NK-92 (cell line): ENCODE measurements around the gene SUMO3.

Experiments
- DNase-seq: peaks from one replicate; lab custom pipeline; 2025; ENCODE audit not compliant: unreplicated experiment; lab: John Stamatoyannopoulos, UW

SUMO3 gene

GRCh38 chr21:44817914-44818639 lies at the start of gene SUMO3:
SUMO3 (minus strand) TSS chr21:44818062; CDS start chr21:44817968, 94 bp downstream.
- DNase-seq: no peak

GRCh38 chr21:44867464-44867863 lies 49.6 kb upstream of the SUMO3 start:
- DNase-seq: no peak

DNA sequence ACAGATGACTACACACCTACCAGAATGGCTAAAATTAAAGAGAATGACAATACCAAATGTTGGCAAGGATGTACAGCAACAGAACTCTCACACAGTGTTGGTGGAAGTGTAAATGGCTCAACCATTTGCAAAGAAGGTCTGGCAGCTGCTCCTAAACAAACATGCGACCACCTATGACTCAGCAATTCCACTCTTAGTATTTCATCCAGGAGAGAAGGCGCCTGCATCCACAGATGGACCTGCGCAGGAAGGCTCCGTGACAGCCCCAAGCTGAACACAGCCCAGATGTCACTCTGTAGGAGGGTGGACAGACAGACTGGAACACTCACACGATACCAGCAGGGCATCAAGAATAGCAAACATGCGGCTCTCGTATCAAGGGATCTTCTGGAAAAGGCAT lies 48.9 kb upstream of the SUMO3 start:
- DNase-seq: no peak

DNA sequence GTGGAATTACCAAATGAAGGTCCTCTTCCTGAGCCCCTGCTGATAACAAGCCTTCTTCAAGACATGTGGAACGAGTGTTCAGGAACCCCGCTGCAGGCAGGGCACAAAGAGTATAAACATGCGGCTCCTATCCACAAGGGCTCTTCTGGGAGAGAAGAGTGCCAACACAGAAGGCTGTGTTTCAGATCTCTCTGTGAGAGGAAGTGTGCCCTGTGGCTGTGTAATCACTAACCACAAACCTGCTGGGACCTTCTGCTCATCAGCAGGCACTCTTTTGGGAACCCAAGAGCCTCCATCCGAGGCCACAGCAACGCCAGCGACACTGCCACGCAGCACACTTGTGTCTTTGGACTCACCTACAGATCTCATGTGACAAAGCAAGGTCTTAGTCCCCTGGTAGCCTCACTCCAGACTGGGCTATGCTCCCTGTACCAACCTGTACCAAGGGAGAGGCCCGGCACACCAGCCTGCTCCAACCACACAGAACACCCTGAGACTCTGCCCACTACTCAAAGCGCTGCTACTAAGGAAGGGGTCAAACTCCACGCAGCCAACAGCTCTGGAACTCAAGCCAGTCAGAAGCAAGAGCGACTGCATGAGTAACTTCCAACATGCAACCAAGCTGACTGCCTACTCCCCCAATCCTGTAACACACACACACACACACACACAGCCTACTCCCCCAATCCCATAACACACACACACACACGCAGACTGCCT lies 47.9 kb upstream of the SUMO3 start:
- DNase-seq: no peak

- DNase-seq: no peak
Measured at GRCh38 chr21:44862869-44863685, 45.2 kb upstream of the SUMO3 start.

DNA sequence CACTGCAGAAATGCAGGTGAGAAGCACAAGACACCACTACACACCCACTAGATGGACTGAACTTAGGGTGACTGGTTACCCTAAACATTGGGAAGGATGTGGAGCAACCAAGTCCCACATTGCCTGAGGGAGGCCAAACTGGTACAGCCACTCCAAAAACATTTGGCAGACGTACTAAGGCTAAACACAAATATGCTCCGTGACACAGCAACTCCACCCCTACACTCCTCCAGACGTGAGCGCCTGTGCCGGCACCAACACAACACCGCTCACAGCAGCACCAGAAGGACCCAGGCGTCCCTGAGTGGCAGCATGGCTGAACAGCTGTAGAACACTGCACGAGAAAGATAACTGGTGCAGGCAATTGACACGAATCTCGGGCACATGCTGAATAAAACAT lies 40.9 kb upstream of the SUMO3 start:
- DNase-seq: no peak

- no peak for DNase-seq
Measured at GRCh38 chr21:44858291-44858690, 40.4 kb upstream of the SUMO3 start.

DNA sequence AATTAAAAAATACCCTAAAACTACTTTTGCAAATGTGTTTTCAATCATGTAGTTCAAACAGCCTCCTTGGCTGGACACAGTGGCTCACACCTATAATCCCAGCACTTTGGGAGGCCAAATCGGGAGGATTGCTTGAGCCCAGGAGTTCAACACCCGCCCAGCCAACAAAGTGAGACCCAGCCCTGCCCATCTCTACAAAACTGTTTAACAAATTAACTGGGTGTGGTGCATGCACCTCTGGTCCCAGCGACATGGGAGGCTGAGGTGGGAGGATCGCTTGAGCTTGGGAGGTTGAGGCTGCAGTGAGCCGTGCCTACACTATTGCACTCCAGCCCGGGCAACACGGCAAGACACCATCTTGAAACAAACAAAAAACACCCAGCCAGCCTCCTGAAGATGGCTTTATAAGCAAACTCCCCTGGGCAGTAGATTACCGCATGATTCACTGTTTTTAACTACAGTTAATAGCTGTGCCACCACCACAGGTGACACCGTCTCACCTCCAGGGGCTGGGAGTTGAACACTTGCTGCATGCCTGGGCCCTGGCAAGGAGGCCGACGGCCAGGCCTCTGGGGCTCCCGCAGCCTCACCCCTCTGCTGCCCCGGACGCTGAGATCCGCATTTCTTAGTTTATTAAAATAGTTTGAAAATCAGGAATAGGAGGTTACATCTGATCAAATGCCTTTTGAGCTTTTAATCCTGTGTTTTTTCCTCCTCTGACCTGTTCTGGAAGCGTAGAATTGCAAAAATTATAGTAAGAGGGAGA lies 39.4 kb upstream of the SUMO3 start:
- DNase-seq: no peak

GRCh38 chr21:44856131-44856530 lies 38.3 kb upstream of the SUMO3 start:
- DNase-seq: no peak

GRCh38 chr21:44855572-44855971 lies 37.7 kb upstream of the SUMO3 start:
- no peak for DNase-seq

DNA sequence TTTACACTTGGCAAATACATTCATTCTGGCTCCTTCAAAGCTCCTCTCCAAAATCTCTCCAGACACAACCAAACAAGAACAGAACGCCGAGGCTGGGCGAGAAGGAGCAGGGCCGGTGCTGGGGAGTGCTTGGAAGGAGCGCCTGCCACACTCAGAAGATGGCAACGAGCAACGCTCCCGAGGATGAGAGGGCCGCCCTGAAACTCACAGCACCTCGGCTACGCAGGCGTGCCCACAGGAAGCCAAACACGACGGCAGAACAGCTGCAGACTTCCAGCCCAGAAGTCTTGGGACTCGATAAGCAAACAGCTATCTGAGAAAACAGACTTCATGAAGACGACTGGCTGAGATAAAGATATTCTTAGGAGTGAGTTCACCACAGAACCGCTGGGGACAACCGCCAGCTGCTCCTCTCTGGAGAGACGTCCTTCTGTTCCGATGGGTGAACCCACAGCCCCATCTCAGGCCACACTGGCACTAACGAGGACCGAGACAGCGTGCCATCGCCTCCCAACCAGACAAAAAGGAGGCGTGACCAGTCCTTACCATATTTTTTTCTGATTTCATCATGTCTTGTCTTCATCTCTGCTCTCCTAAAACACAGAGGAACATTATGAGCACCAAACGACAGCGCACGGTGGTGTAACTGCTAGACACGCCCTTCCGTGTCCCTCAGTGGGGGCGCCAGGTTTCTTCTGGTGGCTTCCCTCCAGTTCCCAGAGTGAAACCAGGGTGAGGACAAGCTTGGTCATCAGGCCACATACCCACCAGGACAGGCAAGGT lies 37.0 kb upstream of the SUMO3 start:
- DNase-seq: no peak

GRCh38 chr21:44854391-44854663 lies 36.5 kb upstream of the SUMO3 start:
- DNase-seq: no peak

DNA sequence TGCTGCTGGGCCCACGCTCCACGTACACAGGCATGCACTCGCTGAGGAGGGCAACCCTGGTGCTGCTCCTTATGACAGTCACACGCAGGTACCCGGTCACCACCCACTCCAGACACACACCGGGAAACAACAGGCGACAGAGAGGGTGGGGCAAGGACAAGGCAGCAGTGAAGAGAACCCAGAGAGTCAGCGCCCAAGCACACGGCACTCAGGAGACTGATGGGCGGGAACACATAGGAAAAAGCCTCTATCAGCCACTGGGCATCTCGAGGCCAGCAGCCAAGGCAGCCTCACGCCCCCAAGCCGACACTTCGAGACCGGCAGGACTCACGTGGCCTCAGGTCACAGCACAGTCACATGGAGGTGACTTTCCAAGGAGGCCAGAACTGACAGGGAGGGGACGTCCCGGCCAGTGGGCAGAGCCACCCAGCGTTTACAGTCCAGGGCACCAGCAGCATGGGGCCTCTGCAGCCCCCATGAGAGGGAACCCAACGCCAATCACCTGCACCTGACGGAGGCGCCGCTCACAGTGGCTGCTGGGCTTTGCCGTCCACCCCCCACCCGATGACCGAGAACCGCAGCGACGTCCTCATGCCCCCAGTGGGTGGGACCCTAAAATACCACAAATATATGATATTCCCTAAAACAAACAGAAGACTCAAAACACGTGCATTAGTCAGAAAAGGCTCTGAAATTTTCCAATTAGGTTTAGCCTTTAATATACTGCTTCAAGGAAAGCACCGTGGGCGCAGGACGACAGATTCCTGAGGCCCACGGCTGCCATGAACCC lies 35.9 kb upstream of the SUMO3 start:
- no peak for DNase-seq

DNA sequence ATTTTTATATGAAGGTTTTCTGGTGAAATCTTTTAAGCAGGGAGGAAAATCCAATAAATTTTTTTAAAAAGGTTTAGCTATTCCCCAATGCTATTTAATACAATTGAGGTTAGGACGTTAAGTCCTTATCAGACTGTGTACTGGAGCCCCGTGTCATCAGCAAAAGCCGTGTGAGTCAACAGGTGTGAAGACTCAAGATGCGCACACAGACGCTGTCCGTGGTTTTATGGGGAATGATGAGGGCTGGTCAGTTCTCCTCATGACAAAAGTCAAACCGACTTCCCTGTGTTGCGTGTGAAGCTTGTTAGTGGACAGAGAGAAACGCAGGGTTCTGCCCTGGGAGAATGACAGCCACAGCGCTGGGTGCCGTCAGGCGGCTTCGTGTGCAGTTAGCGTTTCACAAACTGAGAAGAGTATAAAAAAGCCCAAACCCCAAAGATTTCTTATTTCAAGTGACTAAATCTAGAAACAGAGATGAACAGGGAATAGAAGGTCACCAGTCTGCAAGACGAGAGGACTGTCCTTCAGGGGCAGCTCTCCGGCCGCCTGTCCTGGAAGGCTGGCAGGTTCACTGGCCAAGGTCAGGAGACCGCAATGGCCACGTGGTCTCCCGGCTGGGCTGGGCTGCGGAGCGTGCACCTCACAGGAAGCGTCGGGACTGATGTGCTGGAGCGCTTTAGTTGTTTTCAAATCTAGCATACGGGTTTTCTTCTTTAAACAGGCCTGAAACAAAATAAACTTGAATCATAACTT lies 33.2 kb upstream of the SUMO3 start:
- DNase-seq: no peak

GRCh38 chr21:44850208-44850800 lies 32.4 kb upstream of the SUMO3 start:
- no peak for DNase-seq

- no peak for DNase-seq
Measured at GRCh38 chr21:44849616-44850130, 31.8 kb upstream of the SUMO3 start.

DNA sequence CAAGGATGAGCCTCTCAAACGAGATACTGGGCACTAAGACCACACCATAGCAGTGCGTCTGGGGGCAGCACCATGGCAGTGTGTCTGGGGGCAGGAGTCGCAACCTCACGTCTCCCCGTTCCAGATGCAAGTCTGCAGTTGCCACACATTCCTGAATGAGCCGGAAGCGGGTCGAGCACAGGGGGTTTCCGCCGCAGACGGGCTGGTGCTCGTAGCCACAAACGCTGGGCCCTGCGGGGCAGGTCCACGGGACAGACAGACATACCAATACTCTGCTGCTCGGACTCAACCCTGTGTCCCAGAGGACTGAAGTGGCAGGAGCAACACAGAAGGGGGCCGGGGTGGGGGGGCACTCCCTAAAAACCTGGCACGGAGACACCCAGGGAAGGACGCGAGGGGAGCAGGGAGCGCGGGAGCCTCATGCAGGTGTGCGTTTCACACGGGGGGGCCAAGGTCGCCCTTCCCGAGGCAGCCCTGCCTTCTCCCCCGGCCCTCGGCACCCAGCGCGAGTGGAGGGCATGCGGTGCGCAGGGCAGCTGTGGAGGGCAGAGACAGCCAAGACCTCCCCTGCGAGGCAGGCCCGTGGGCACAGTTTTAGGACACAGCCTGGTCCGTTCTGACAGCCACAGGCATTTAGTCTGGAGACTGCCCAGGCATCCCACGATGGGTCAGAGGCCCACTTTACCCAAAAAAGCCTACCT lies 31.1 kb upstream of the SUMO3 start:
- DNase-seq: no peak
